Superior temporal gyrus (tissue), 1 donor: ENCODE measurements around the gene KLK13.

Source experiments
- DNase-seq: peaks from one replicate; pipeline ENCODE4 v3.0.0-alpha.2; 2016; ENCODE audit errors: extremely low spot score

The KLK13 gene

GRCh38 chr19:51064534-51065220 is at the start of gene KLK13:
Gene KLK13, minus strand, starts transcription at chr19:51065092. Its CDS starts 25 bp downstream, at chr19:51065067.
- no peak for DNase-seq

DNA sequence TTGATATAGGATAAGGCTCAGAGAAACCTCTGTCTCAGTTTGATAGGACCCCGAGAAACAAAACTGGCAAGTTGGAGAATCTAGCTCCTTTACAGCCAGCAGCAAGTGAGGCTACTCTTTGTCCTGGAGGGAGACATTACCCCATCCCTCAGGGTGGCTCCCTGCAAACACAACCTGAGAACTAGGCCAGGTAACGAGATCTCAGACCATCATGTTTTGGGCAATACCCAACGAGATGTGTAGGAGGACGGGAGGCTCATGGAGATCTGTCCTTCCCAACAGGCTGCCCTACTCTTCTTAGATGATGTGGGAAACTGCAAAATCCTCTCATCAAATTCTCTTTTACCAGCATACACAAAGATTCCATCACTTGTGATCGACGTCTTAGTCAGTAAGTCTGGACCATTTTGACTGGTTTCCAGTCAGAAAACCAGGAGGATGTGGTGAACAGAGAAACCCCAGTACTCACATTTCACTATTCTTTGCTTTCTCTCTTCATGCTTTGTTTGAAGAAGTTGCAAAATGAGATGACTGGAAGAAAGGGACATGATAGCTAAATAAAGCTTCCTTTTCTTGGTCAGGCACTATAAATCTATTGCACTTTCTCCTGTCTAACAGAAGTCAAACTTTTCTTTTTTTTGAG is 49.3 kb upstream of the KLK13 start:
- no peak for DNase-seq

GRCh38 chr19:51111606-51112005 is 46.7 kb upstream of the KLK13 start:
- DNase-seq, result no peak

- no peak for DNase-seq
Measured at GRCh38 chr19:51110666-51110971, 45.7 kb upstream of the KLK13 start.

- no peak for DNase-seq
Measured at GRCh38 chr19:51108805-51109146, 43.9 kb upstream of the KLK13 start.

- DNase-seq, result peak; percentile 100
Measured at GRCh38 chr19:51108066-51108804, 43.3 kb upstream of the KLK13 start, which contains the start of gene CTU1. Gene CTU1, minus strand, starts transcription at chr19:51108409. Its CDS starts 3,840 bp downstream, at chr19:51104569.

- DNase-seq, result no peak
Measured at GRCh38 chr19:51107406-51108065, 42.6 kb upstream of the KLK13 start.

GRCh38 chr19:51103926-51104341 is 39.0 kb upstream of the KLK13 start:
- no peak for DNase-seq

DNA sequence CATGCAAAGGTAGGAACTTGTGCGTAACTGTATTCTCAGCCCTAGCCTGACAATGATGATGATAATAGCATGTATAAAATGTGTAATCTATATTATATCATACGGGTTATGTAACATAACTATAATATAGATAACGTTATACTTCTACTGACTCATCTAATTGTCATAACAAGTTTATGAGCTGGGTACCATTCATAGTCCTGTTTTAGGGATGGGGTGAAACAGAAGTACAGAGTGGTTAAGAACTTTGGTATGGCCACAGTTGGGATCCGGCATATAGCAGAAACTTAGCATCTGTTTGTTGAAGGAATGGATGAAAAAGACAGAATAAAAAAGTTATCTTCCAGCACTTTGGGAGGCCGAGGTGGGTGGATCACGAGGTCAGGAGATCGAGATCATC is 38.1 kb upstream of the KLK13 start:
- no peak for DNase-seq

GRCh38 chr19:51101171-51101865 is 36.4 kb upstream of the KLK13 start:
- DNase-seq, result no peak

DNA sequence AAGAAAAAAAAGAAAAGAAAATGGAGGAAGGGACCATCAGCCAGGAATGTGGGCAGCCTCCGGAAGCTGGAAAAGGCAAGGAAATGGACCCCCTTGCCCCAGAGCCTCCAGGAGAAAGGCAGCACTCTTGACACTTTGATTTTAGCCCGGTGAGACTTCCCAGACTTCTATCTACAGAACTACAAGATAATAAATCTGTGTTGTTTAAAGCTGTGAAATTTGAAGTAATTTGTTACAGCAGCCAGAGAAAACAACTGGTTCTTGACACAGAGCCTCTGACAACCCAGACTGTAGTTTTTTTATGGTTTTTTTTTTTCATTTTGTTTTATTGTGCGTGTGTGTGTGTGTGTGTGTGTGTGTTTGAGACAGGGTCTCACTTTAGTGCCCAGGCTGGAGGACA is 35.7 kb upstream of the KLK13 start:
- no peak for DNase-seq

DNA sequence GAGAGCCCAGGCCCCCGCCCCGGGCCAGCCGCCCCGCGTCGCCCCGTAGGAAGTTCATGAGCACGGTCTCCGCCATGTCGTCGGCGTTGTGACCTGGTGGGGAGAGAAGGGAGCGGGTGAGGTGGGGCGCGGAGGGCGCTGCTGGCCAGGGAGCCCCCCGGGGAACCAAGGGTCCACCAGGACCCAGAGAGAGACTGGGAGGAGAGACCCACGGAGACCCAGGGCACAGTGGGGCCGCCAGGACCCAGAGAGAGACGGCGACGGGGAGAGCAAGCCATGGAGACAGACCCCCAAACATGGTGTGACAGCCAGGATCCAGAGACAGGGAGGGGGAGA is 34.1 kb upstream of the KLK13 start:
- DNase-seq, result no peak

DNA sequence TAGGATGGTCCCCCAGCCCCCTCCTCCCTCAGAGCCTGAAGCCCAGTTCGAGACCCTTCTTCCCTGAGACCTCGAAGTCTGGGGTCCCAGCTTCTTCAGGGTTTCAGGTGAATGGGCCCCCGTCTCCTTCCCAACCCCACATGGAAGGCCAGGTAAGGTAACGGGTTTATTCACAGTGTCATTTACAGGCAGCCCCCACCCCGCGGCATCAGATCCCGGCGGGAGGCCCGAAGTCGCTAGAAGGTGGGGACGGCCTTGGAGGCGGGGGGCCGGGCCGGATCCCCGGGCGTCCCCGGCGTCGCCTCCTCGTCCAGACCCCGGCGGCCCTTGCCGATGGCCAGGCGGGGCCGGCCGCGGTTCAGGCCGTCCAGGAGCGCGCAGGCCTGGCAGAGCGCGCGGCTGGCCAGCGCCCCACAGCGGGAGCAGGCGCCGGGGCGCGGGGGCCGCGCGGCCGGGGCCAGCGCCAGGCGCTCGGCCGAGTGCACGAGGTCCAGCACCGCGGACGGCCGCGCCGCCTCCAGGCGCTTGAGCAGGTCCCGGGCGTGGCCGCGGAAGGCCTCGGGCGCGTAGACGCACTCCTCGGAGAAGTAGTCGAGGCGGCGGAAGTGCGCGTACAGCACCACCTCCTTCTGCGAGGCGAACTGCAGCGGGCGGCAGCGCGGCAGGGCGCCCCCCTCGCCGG is 33.6 kb upstream of the KLK13 start:
- DNase-seq, result no peak

DNA sequence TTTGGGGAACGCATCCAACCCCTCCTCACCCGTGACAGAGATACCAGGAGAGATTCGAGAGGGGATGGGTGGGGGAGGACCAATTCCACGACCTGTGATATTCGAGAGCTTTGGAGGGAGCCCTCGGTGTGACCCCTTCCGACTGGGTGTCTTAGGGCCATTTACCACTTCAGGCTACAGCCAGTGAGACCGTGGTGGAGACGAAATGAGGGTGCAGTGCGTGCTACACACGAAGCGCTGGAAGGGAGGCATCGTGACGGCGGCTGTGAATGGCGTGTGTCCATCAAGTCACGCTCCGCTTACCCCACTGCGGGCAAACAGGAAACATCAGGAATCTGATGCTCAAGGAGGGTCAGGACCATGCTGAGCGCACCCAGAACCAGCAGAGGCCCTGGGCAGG is 32.9 kb upstream of the KLK13 start:
- no peak for DNase-seq

DNA sequence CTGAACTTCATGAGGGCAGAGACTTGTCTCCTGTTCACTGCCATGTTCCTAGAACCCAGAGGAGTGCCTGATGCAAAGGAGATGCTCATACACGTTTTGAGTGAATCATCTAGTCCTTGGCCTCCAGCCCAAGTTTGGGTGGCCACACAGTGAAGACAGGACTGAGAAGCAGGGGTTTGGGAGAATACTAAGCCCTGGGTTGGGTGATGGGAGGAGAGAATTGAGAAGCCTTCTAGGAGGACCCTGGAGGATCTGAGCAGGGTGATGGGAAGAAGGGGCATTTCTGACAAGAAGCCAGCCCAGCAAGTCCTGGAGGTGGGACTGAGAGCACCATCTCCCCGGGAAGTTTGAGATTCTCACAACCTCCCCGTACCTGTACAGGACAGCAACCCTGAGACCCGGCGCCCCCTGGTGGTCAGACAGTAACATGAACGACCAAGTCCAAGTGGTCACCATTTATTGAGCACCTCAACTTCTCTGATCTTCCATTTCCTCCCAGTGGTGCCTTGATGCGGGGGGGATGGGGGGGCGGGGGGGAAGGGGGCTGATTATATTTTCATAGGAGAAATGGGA is 32.4 kb upstream of the KLK13 start:
- DNase-seq, result peak; percentile 35

DNA sequence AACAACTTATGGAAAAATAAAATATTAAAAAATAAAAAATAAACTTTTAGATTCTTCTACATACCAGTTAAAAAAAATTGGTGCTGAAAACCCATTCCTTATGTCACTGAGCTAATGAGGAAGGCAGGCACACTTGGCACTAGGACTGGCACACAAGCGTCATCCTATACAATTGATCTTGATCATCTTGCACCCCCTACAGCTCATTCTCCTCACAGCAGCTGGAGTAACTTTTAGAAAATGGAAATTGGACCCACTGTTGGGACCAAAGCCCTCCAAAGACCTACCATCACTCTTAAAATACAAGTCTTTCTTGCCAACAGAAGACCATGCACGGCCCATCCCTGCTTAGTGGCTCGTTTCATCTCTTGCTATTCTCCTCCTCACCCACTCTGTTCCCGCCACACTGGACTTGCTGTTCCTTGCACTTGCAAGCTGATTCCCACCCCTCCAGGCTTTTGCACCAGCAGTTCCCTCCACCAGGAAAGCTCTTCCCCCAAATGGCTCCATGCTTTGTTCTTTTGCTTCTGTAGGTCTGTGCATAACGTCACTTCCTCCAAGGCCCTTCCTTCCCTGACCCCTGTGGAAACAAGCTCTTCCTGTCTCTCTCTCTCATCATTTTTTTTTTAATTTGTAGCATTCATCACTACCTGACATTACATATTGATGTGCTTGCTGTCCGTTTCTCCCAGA is 31.7 kb upstream of the KLK13 start:
- DNase-seq, result peak; percentile 15

DNA sequence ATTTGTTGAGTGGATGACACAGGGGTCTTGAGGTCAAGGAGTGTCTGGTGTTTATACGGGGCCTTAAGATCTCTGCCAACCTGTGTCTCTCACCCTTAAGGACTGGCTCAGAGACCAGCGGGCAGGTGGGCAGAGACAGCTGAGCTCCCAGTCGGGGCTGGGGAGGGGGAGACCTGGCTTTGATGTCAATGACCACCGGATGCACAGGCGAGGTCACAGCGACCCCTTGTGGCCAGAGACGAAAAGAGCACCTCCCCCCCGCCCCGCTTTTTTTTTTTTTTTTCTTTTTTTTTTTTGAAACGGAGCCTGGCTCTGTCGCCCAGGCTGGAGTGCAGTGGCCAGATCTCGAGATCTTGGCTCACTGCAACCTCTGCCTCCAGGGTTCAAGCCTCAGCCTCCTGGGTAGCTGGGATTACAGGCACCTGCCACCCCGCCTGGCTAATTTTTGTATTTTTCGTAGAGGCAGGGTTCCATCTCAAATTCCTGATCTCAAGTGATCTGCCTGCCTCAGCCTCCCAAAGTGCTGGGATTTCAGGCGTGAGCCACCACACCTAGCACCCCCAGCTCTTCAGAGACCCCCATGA is 29.9 kb upstream of the KLK13 start:
- DNase-seq, result peak; percentile 14

DNA sequence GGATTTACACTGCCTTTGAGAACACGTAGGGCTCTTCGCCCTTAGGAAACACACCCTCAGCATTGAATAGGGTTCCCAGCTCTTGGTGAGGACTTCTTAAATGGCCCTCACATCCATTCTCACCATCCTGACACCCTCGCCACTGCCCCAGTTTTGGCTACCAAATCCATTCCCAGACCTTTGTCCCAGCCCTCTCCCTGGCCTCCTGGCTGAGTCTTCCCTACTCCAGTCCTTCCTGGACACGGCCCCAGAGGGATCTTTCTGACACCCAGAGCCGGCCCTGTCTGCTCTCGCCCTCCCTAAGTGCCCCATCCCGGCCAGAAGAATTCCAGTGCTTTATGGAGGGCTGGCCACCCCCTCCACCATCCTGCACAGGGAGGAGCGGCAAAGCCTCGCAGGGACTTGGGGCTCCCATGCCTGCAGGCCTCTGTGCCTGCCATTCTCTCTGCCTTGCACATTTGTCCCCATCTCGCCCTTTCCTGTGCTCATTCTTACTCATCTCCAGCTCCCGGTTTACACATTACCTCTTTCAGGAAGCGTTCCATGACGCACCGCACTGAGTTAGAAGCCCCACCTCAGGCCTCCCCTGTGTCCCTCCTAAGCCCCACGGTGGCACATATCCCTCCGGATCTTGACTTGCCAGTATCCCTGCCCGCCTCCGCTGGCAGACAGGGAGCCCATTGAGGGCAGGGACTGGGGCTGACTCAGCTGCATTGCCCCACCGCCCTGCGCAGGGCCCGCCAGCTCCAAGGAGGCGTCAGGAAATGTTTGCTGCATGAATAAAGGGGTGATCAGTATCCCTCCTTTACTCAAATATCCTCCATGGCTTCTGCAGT is 28.8 kb upstream of the KLK13 start:
- no peak for DNase-seq

- peak; percentile 10 for DNase-seq
Measured at GRCh38 chr19:51093101-51093500, 28.2 kb upstream of the KLK13 start.
